Choroid plexus epithelial cell (primary cell): Measurements from ENCODE around the gene ASIC4.

ENCODE experiments used
- DNase-seq: peaks from one replicate; pipeline ENCODE4 v3.0.0-alpha.2; 2010; ENCODE audit warnings: low read depth
- H3K4me3 ChIP-seq: 2 replicates; pipeline ENCODE4 v1.5.1; 2011; ENCODE audit warnings: low read depth, mild to moderate bottlenecking, control low read depth, low read length, moderate library complexity
- CTCF ChIP-seq: conservative IDR thresholded peaks from 2 replicates; pipeline ENCODE4 v1.5.1; 2011; ENCODE audit warnings: low read depth, mild to moderate bottlenecking, control low read depth, inconsistent platforms, low read length, moderate library complexity

Gene ASIC4

GRCh38 chr2:219554350-219554749, 40.1 kb downstream of the ASIC4 start:
- no peak for DNase-seq
- TF ChIP-seq CTCF = no peak
- no peak overlapping the region for H3K4me3 ChIP-seq

- no peak overlapping the region for H3K4me3 ChIP-seq
- DNase-seq = no peak
- TF ChIP-seq CTCF = no peak
These were observed 41.7 kb downstream of the ASIC4 start for GRCh38 chr2:219555956-219556355.

GRCh38 chr2:219556413-219556812, 42.1 kb downstream of the ASIC4 start:
- no peak overlapping the region for H3K4me3 ChIP-seq
- no peak for TF ChIP-seq CTCF
- DNase-seq = no peak

GRCh38 chr2:219557320-219557719, 43.0 kb downstream of the ASIC4 start:
- DNase-seq = no peak
- TF ChIP-seq CTCF = no peak
- H3K4me3 ChIP-seq = no peak overlapping the region

GRCh38 chr2:219557791-219558785, 43.8 kb downstream of the ASIC4 start:
- H3K4me3 ChIP-seq = no peak overlapping the region
- no peak for DNase-seq
- TF ChIP-seq CTCF = no peak

GRCh38 chr2:219559156-219559915, 45.1 kb downstream of the ASIC4 start:
- H3K4me3 ChIP-seq = no peak overlapping the region
- no peak for TF ChIP-seq CTCF
- DNase-seq = no peak
